ENCODE measurements around the gene CALHM3. TPM values are rescaled to one million over a fixed set of nuclear protein-coding genes. Genes with fewer than 3 reads are reported as not detected.

CALHM3 gene
- total RNA-seq, 1 experiment from 2014 or later = 0.13 TPM

DNA sequence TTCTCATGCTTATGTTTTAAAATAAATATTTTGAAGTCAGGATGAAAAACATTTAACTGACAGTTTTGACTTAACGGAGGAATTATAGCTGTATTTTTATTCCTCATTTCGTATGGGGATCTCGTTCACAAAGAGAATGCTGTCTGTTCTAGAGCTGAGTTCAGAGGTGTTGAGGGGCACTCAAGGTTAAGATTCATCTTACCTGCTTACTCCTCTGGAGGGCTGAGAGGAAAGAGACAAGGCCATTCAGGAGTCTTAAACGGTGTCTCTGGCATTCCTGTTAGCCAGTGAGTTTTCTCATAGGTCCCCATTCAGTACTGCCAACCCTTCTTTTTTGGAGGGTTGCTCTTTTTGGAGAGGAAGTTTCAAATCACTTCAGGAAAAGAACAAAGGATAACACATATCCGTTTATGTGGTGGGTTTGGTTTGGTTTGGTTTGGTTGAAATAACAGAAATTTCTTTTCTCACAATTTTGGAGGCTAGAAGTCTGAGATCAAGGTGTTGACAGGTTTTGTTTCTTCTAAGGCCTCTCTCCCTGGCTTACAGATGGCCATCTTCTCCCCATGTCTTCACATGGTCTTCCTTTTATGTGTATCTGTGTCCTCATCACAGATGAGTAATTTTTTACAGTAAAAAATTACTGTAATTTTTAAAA, 49.9 kb downstream of the CALHM3 start:
- Mint-ChIP-seq H3K27me3 (ENCODE audit: low read depth) (no peaks in the 10 kb centered on the region), H3K36me3 (peaks cover 74% of the 10 kb centered on the region), H3K4me3 (no peak overlapping the region), H3K9me3 (no peaks in the 10 kb centered on the region), H3K27ac (no peak overlapping the region), H3K4me1 (no peaks in the 10 kb centered on the region)
- DNase-seq (ENCODE audit: low spot score) (no peak), ATAC-seq (no peak)
- TF ChIP-seq CBFB (CRISPR knock-in tag; IDR thresholded peaks at IDR 0.05; ENCODE audit: low read depth) (no peak), ELF4 (CRISPR knock-in tag; IDR thresholded peaks at IDR 0.05; ENCODE audit: low read depth) (no peak), PREB (CRISPR knock-in tag; IDR thresholded peaks at IDR 0.05; ENCODE audit: borderline replicate concordance) (no peak), E2F5 (CRISPR knock-in tag; IDR thresholded peaks at IDR 0.05) (no peak), TEAD1 (CRISPR knock-in tag; IDR thresholded peaks at IDR 0.05) (no peak), ZNF671 (CRISPR knock-in tag; IDR thresholded peaks at IDR 0.05) (no peak), AR (CRISPR knock-in tag; IDR thresholded peaks at IDR 0.05) (no peak), ATF6 (CRISPR knock-in tag; IDR thresholded peaks at IDR 0.05) (no peak), PRRX2 (CRISPR knock-in tag; IDR thresholded peaks at IDR 0.05) (no peak), GABPB1 (CRISPR knock-in tag; IDR thresholded peaks at IDR 0.05) (no peak), TCF7 (CRISPR knock-in tag; IDR thresholded peaks at IDR 0.05; ENCODE audit: low read depth) (no peak), FOXK1 (CRISPR knock-in tag; IDR thresholded peaks at IDR 0.05) (no peak), NFE2L1 (CRISPR knock-in tag; IDR thresholded peaks at IDR 0.05) (no peak), ATF1 (CRISPR knock-in tag; IDR thresholded peaks at IDR 0.05) (no peak), SMAD4 (CRISPR knock-in tag; IDR thresholded peaks at IDR 0.05) (no peak)
- TF ChIP-seq, protein P1, sequence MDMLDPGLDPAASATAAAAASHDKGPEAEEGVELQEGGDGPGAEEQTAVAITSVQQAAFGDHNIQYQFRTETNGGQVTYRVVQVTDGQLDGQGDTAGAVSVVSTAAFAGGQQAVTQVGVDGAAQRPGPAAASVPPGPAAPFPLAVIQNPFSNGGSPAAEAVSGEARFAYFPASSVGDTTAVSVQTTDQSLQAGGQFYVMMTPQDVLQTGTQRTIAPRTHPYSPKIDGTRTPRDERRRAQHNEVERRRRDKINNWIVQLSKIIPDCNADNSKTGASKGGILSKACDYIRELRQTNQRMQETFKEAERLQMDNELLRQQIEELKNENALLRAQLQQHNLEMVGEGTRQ (CRISPR knock-in tag; IDR thresholded peaks at IDR 0.05) = no peak
- TF ChIP-seq, protein P2, sequence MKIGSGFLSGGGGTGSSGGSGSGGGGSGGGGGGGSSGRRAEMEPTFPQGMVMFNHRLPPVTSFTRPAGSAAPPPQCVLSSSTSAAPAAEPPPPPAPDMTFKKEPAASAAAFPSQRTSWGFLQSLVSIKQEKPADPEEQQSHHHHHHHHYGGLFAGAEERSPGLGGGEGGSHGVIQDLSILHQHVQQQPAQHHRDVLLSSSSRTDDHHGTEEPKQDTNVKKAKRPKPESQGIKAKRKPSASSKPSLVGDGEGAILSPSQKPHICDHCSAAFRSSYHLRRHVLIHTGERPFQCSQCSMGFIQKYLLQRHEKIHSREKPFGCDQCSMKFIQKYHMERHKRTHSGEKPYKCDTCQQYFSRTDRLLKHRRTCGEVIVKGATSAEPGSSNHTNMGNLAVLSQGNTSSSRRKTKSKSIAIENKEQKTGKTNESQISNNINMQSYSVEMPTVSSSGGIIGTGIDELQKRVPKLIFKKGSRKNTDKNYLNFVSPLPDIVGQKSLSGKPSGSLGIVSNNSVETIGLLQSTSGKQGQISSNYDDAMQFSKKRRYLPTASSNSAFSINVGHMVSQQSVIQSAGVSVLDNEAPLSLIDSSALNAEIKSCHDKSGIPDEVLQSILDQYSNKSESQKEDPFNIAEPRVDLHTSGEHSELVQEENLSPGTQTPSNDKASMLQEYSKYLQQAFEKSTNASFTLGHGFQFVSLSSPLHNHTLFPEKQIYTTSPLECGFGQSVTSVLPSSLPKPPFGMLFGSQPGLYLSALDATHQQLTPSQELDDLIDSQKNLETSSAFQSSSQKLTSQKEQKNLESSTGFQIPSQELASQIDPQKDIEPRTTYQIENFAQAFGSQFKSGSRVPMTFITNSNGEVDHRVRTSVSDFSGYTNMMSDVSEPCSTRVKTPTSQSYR (CRISPR knock-in tag; IDR thresholded peaks at IDR 0.05) = no peak
- TF ChIP-seq, protein P3, sequence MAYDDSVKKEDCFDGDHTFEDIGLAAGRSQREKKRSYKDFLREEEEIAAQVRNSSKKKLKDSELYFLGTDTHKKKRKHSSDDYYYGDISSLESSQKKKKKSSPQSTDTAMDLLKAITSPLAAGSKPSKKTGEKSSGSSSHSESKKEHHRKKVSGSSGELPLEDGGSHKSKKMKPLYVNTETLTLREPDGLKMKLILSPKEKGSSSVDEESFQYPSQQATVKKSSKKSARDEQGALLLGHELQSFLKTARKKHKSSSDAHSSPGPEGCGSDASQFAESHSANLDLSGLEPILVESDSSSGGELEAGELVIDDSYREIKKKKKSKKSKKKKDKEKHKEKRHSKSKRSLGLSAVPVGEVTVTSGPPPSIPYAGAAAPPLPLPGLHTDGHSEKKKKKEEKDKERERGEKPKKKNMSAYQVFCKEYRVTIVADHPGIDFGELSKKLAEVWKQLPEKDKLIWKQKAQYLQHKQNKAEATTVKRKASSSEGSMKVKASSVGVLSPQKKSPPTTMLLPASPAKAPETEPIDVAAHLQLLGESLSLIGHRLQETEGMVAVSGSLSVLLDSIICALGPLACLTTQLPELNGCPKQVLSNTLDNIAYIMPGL (CRISPR knock-in tag; IDR thresholded peaks at IDR 0.05) = no peak
- ChIA-PET CTCF (interaction anchor here (0.6 kb wide), 1 partner anchor 57 kb away, joined by 3 read pairs; no protein-coding TSS in a partner anchor), POLR2A (no interaction called here)

Measured in WTC11 (cell line).